ENCODE results near the gene SLC24A4.
A peak's percentile ranks its signal among the peaks of the same experiment; 100 is the strongest.

The SLC24A4 gene

DNA sequence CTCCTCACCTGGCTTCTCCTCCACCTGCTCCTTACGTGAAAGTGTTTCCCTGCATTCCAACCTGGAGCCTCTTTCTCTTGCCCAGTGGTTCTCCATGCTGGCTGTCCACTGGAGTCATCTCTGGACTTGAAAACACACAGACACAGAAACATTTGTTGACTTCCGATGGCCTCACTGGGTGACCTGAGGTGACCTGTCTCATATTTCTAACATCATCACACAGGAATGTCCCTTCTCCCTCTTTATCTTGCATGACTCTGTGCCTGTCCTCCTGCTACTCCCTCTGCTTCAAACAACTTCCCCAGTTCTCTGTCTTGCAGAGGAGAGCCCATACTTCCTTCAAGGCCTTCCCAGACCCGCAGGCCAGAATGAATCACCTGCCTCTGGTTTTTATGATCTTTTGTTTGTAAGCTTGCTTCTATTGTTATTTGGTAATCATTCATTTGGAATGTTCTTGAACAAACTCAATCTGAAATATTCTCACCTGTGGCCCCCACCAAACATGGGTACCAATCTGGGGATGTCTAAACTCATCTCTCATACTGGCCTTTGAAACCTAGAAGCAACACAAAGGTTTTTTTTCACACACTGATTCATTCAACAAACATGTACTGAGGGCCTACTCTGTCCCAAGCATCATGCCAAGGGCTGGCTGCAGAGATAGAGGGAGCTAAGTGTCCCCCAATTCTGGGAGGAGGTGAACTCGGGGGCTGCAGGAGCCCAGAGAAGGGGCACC is 181.0 kb downstream of the SLC24A4 start:
- peak; percentile 43 to 83 for DNase-seq (ENCODE audit: low read depth in 2 of 2)
- no peak for TF ChIP-seq CTCF (IDR thresholded peaks at IDR 0.05; ENCODE audit: low read depth, low read length)
- H3K4me3 ChIP-seq (replicated peaks in 1 of 2; ENCODE audit: low read depth in 2 of 2, low read length in 2 of 2) = no peak overlapping the region

DNA sequence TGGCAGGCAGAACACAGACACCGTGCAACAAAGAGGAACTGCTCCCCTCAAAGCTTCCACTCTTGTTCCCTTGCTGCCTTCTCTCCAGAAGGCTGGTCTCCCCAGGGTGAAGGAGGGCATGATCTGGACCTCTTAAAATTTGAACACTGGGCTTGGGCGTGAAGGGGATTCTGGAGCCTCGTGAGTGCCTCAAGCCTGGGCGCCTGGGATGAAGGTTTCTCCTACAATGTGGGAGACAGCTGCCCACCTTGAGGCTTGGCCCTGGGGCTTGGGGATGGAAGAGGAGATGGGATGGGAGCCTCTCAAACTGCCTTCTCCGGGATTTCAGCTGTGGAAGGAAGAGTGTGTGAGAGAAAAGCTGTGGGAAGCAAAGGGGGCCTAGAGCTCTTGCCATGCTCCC is 182.9 kb downstream of the SLC24A4 start:
- no peak for TF ChIP-seq CTCF (IDR thresholded peaks at IDR 0.05; ENCODE audit: low read depth, low read length)
- DNase-seq (ENCODE audit: low read depth in 2 of 2) = no peak
- no peak overlapping the region for H3K4me3 ChIP-seq (replicated peaks in 1 of 2; ENCODE audit: low read depth in 2 of 2, low read length in 2 of 2)

- H3K4me3 ChIP-seq (replicated peaks in 1 of 2; ENCODE audit: low read depth in 2 of 2, low read length in 2 of 2) = no peak overlapping the region
- no peak for TF ChIP-seq CTCF (IDR thresholded peaks at IDR 0.05; ENCODE audit: low read depth, low read length)
- DNase-seq (ENCODE audit: low read depth in 2 of 2) = no peak
Measured at GRCh38 chr14:92506231-92506630, 183.3 kb downstream of the SLC24A4 start.

DNA sequence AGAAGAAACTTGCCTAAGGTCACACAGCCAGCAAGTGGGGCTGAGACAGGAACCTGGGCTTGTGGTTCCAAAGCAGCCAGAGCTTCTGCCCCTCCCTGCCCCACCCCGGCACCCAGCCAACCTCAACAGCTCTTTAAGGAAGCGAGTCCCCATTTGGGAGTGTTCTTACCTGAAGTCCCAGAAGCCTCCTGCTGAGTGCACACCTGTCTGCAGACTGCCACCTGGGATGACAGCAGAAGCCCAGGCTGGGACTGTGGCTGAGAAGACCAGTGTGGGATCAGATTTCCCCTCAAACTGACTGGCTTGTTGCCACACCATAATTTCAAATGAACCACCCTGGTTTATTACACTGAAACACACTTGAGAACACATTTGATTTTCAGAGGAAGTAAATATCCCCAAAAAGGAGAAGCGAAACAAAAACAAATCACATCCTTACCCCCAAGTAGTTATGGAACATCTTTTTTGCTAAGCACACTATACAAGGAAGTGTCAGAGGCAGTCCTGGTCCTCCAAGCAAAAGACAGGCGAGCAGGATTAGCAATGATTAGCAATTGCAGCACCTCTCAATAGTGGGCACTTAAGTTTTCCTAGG is 184.3 kb downstream of the SLC24A4 start:
- no peak for TF ChIP-seq CTCF (IDR thresholded peaks at IDR 0.05; ENCODE audit: low read depth, low read length)
- H3K4me3 ChIP-seq (replicated peaks in 1 of 2; ENCODE audit: low read depth in 2 of 2, low read length in 2 of 2) = no peak overlapping the region
- no peak for DNase-seq (ENCODE audit: low read depth in 2 of 2)

DNA sequence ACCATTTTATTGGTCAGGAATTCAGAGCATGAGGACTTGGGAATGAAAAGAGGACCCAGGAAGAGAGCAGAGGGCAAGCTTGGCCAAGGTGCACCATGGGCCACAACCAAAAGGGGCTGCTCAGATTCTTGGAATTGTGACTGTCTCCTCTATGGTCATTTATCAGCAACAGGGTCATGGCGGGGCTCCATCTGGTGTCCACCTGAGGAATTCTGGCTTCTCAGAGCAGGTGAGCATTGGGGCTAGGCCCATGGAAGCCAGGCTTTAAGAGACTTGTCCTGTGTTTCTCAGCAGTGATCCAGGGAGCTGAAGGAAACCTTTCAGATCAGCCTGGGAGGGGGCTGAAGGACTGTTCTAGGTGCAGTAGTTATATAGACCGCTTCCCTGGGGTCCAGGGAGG is 188.0 kb downstream of the SLC24A4 start:
- no peak overlapping the region for H3K4me3 ChIP-seq (replicated peaks in 1 of 2; ENCODE audit: low read depth in 2 of 2, low read length in 2 of 2)
- no peak for DNase-seq (ENCODE audit: low read depth in 2 of 2)
- no peak for TF ChIP-seq CTCF (IDR thresholded peaks at IDR 0.05; ENCODE audit: low read depth, low read length)

- no peak overlapping the region for H3K4me3 ChIP-seq (replicated peaks in 1 of 2; ENCODE audit: low read depth in 2 of 2, low read length in 2 of 2)
- TF ChIP-seq CTCF (IDR thresholded peaks at IDR 0.05; ENCODE audit: low read depth, low read length) = no peak
- peak; percentile 92 for DNase-seq (ENCODE audit: low read depth in 2 of 2)
Measured at GRCh38 chr14:92511453-92512238, 188.7 kb downstream of the SLC24A4 start.
